A172 (cell line): ENCODE data around the gene RALGPS1. TPM values are rescaled to one million over a fixed set of nuclear protein-coding genes. Genes with fewer than 3 reads are reported as not detected.
A peak's percentile ranks its signal among the peaks of the same experiment; 100 is the strongest.
"Not testable (repeated sequence)": the region's sequence is repeated elsewhere in the genome, so short reads cannot be mapped to it uniquely, and the experiment has no call there.

Experiments
- DNase-seq: peaks from one replicate; pipeline ENCODE4 v3.0.0-alpha.2; 2015; ENCODE audit warnings: low spot score
- total RNA-seq: library from RNA; depleted of rRNA; stranded (reverse); fragments of >200 nt; shearing (Covaris generic); gene quantifications from 2 replicates; pipeline ENCODE4 v1.2.3, GENCODE V29; 2014

The RALGPS1 gene
- total RNA-seq, 1 experiment from 2014 or later: 15.3 TPM

DNA sequence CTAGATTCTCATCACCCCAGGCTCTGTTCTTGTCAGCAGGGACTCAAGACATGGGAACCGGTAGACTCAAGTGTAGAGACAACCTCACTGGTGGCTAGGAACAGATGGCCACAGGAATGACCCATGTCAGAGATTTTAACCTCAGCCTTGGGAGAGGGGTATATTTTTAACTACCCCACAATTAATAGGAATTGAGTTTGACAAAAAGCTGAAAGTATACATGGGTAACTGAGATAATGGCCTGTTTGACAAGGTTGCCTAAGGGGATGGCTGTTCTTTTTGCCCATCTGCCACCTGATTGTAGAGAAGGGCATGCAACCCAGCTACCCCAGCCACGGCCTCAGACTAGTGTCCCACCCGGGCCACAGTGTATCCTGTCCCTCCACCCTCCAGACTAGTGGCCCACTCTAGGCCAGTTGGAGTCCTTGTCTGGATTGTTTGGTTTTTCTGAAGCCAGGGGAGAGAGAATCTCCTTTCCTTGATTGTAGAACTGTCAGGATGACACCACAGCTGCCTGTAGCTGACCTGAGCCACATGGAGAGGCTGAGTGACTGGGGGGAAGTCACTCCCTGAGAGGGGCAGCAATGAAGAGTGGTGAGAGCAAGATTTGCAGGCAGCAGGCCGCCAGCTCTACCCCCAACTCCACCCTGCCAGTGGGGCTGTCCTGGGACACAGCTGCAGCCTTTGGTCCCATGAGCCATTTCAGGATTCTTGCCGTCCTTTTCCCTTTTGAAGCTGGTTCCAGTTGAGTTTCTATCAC, 222.5 kb downstream of the RALGPS1 start:
- DNase-seq: no peak

DNA sequence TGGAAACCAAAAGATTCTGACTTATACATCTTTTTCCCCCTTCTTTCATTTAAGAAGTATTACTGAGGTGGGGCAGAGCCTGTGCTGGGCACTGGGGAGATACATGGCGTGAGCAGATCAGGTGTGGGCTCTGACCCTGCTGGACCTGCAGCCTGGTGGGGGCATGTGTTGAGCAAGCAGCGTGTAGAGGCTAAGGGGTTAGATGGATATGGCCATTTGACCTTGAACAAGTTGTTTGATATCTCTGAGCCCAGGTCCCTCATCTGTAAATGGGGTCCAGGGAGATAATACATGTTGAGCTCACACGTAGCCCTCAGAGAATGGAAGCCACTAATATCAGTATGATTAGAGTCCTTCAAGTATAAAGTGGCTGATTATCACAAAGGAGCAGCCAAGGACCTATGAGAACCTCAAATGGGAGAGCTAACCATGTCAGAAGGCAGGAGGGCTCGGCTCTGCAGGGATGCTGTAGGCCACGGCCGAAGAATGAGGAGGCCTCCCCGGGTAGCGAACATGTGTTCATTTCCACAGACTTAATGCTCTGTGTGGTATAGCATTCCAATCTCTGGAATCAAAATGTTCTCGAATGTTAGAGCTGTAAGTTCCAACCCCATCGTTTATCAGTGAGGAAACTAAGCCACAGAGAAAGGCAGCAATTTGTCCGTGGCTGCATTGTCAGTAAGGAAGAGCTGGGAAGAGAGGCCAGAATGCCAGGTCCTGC, 223.2 kb downstream of the RALGPS1 start:
- DNase-seq: no peak

DNA sequence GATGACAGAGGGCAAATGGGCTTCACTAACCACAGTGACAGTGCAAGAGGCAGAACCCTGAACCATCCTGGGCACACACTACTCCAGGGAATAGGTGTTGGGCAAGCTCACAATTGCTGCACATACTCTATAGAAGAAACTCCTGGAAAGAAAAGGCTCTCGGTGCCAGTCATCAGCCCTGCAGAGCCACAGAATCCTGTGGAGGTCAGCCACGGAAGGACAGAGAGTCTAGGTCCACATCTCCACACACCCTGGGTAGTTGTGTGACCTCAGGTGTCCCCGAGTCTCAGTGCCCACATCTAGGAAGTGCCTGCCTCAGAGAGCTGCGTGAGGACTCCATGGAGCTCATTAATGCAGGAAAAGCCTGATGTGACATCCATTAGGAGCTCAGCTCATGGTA, 223.9 kb downstream of the RALGPS1 start:
- DNase-seq: no peak

DNA sequence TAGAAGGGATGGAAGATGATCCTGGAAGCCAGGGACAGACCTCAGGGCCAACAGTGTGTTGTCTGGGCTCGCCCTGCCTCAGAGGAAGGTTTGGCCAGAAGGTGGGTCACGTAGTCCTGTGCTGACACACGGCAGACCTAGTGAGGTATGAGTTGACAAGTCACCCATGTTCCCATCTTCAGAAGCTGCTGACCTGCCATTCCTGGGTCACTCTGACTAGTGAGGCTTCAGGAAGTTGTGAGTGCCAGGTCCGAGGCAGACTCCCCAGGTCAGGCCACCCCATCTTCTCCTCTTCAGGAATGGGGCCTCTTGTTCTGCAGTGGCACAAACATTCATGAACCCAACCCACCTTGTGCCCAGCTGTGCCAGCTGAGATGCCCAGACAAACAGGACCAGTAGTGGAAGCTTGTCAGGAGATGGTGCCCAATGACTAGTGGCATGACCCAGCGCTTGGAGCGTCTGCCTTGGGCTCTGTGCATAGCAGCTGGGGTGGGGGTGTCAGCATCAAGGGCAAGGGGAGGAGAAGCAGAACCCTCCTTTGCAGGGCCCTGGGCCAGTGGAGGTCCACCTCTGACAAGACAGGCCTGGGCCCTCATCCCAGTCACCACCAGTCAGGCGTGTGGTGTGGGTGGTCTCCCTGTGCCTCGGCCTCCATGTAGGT, 224.6 kb downstream of the RALGPS1 start:
- no peak for DNase-seq

DNA sequence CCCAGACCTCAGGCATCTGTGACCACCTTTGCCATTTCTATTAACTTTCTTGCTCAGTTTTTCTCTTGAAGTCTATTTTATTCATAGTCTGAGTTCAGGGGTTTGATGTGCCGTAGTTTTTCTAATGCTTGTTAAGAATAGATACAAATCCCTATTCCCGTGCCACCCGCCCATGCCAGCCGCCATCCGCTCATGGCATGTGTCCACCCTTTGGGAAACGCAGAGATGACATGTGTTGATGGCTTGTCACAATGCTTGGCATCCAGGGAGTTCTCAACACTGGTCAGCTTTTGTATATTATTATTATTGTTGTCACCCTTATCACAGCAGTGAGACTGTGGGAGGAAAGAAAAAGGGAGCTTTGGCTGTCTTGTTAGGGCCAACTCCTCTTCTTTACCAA, 225.2 kb downstream of the RALGPS1 start:
- no peak for DNase-seq

DNA sequence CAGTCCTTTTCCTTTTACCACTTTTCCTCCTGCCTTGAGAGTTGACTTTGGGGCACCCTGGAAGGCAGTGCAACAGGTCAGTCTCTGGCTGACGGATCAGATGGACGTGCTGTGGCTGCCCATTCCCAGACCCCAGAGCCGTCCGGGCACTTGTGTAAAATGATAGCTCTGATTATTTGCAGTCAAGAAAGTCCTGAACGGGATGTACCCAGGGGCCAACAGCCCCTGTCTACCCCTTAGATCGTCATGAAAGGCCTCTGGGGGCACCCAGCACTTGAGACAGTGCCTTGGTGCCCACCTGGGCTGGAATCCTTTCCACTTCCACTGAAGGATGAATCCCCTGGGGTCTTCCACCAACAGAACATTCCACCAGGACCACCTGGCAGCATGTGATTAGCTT, 225.6 kb downstream of the RALGPS1 start:
- DNase-seq: no peak

DNA sequence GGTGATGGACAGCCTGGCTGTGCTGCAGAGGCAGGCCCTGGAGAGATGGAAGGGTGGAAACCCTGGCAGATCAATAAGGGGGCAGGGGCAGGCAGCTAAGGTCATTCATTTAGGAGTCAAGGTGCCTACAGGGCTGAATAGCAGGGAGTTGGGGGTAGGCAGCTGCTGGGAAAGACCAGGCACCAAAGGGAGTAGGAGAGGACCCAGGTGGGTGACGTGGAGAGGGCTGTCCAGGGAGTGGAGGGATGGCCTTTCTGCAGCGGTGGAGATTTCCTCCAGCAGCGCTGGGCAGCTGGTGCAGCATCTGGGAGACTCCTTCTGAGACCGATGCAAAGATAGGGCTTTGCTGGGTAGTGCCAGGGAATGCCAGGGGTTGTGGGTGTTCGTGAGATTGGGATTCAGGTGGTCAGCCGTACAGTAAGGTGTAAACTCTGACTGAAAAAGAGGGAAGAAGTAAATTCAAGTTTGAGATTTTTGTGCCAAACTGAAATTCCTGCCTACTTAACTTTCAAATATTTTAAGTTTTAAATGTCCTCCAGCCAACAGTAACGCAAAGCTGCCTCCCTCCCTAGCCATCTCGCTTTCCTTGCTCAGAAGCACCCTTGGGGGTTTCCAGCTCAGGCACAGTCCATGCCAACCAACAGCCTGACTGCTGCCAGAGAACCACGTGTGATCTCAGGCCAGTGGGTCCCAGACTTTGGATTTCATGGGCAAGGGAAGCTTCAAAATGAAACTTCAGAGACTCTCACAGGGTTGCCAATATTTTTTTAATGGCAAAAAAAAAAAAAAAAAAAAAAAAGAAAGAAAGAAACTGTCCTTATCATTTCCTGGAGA, 226.5 kb downstream of the RALGPS1 start:
- no peak for DNase-seq

DNA sequence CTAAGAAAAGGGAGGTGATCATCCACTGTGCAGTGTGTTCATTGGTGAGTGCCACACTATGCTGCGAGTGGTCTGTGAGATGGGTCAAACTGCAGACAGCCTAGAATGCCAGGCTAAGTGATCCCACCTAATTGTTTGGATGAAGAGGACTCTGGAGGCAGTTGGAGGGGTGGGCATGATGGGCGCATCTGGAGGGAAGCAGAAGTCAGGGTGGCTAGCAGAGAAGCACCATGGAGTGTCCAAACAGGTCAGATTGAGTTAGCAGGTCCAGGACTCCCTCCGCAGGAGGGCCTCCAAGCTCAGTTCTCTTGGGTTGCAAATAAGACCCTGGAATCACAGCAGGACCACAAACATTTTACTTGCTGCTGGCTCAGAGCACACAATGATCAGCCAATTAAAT, 227.7 kb downstream of the RALGPS1 start:
- no peak for DNase-seq

DNA sequence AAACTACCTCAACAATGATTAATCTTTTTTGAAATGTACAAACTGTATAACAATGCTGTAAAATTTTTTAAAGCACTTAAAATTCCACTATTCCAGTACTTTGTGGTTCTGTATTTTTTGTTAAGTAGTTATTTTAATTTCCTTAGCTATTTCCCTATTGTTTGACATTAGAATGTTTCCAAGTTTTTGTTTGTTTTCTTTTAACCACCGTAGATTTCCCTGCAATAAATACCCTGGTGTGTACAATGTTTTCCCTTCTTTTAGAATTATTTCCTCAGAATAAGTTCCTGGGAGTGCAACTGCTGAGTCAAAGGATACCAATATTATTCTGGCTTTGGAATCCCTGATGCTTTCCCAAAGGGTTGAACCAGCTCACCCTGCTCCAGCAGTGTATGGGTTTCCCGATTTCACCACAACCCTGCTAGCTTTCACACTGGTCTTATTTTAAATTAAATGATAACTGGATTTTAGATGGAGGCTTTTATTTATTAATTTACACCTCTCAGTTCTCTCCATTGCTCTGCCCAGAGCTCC, 228.4 kb downstream of the RALGPS1 start:
- DNase-seq: no peak

DNA sequence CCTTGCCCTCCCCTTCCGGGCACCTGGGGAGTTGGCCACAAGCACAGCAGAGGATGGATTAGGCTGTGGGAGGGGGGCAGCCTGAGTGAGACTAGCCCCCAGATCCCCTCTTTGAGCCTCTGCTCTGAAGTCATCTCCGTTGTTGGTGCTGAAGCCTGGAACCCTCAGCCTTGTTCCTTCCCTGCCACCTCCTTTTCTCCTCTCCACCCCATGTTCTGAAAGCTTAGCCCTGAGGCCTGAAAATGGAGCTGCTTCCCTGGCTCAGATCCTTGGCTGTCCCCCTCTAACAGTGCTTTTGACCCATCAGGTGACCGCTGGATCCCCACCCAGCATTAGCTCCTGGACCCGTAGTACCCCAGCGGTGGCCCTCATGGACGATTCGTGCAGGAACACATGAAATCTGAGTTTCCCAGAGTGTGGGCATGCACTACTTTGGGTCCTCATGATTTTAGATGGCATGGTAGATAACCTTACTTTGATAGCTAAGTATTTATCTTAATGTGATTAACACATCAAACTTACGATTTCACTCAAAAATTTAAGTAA, 229.4 kb downstream of the RALGPS1 start:
- DNase-seq: no peak

DNA sequence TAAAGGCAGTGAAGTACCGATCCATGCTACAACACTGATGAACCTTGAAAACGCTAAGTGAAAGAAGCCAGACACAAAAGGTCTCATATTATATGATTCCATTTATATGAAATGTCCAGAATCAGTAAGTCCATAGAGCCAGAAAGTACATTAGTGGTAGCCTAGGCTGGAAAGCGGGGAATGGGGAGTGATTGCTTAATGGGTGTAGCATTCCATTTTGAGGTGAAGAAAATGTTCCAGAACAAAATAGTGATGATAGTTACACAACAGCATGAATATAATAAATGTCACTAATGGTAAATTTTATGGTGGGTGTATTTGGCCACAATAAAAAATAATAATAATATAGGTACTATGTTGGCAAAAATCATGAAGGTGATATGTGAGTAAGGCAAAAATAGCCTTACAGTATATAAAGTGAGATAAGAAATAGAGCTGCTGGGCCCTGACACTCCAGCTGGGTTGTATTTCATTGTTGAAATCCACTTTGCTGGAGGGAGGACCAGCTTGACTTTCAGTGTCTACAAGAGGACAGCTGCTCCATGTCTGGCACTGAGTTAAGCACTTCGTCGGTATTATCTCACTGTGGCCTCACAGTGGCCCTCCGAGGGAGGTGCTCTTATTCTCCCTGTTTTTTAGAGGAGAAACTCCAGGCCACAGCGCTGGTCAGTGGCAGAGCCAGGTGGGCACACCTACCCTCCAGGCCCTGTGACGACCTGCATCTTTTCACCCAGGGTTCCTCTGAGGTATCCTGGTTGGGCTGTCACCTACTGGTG, 230.3 kb downstream of the RALGPS1 start:
- no peak for DNase-seq

DNA sequence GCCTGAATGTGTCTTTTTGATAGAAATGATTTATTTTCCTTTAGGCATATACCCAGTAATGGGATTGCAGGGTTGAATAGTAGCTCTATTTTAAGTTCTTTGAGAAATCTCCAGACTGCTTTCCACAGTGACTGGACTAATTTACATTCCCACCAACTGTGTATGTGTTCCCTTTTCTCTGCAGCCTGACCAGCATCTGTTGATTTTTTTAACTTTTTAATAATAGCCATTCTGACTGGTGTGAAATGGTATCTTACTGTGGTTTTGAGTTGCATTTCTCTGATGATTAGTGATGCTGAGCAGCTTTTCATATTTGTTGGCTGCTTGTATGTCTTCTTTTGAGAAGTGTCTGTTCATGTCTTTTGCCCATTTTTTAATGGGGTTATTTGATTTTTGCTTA, 232.3 kb downstream of the RALGPS1 start:
- DNase-seq: not testable (repeated sequence)

DNA sequence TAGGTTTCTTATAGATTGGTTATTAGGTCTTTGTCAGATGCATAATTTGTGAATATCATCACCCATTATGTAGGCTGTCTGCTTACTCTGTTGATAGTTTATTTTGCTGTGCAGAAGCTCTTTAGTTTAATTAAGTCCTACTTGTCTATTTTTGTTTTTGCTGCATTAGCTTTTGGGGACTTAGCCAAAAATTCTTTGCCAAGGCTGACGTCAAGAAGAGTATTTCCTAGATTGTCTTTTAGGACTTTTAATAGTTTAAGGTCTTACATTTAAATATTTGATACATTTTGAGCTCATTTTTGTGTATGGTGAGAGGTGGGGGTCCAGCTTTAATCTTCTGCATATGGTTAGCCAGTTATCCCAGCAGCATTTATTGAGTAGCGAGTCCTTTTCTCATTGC, 232.7 kb downstream of the RALGPS1 start:
- DNase-seq: no peak

DNA sequence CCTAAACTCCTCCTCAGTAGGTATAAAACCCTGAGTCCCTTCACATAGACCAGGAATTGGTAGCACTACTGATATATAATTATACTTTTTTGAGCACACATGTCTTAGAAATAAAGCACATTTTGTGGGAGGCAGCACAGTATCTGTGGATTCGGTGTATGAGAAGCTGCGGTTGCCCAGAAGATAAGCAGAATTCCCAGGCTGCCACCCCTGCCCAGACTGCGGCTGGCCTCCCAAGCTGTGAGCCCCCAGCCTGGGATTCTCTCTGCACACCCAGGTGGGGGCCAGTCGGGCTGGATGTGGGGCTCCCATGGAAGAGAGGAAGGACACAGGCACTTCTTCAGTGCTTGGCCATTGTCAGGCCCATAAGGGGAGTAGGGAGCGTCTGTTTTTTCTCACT, 233.4 kb downstream of the RALGPS1 start:
- no peak for DNase-seq

DNA sequence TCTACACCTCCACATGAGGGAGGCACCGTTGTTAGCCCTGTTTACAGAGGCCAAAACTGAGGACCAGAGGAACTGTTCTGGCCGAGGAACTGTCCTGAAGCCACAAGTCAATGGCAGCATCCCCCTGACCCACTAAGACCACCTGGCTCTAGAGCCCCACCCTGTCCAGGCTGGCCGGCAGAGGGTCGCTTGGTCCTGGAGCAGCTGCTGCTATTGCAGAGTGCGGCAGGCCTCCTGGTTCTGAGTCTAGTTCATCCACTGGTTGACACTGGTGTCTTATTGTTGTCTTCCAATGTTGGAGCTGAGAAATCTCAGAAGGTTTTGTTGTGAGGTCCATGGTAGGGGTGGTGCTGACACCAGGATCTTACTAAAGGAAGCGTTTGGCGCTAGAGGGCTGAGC, 234.4 kb downstream of the RALGPS1 start:
- no peak for DNase-seq

DNA sequence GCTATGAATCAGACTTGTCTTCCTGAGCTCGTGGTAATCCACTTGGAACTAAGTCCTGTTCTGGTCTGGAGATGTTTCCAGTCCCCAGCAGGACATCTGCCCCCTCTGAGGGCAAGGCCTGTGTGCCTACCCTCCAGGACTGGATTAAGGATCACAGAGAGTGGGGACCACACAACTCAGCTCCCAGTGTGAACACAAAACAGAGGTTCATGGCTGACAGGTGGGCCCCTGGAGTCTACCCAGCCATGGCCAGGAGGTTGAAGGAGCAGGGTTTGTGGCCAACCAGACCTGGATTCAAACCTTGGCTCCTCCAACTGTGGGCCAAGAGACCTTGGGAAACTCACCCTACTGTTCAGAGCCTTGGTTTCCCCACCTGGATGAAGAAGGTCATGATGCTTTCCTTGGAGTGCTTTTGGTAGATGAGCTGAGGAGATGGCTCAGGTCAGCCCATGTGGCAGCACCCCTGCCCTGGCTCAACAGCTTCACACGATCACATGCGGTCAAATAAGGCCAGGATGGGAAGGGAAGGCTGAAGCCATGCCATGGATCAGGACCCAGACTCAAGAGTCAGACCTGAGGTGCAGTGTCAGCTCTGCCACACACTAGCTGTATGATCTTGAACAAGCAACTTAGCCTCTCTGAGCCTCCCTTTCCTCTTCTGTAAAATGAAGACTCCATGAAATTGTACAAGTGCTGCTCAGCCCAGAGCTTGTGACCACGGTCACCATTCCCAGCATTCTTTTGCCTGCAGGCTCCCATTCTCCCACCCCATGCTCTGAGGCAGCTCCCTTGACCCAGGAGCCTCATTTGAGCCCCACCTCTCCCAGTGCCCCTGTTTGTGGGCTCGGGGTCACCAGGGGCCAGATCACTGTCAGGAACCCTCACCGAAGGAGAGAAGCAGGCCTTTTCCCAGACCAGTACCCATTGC, 235.1 kb downstream of the RALGPS1 start:
- DNase-seq: no peak

DNA sequence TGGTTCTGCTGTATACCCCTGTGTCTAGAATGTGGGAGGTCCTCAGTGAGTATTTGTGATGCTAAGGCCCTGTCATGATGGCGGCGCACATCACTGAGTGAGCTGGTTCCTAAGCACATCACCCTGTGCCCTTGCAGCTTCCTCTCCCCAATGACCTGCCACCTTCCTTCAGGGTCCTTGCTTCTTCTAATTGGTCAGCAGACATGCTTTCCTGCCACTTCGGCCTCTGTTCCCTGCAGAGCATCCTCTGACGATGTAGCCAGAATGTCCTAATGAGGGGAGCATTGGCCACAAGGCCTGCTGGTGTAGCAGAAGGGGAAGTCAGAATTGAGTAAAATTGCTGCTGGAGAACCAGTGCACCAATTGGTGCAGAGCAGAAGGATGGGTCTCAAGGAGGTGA, 238.9 kb downstream of the RALGPS1 start:
- no peak for DNase-seq

DNA sequence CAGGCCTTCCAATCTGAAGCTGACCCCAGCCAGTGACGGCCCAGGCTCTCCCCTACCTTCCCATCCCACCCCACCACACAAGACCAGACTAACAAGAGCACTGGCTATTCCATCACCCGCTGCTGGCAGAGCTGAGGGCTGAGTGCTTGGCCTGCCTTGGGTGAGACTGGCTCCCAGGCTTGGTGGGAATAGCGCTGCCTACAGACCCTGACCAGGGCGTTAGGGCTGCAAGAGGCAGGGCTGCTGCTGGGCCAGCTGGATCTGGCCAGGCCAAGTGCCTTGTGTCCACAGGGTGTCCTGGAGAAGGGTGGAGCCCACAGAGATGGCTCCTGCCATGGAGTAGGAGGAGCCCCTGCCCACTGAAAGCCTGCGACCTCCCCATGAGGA, 239.4 kb downstream of the RALGPS1 start:
- no peak for DNase-seq

DNA sequence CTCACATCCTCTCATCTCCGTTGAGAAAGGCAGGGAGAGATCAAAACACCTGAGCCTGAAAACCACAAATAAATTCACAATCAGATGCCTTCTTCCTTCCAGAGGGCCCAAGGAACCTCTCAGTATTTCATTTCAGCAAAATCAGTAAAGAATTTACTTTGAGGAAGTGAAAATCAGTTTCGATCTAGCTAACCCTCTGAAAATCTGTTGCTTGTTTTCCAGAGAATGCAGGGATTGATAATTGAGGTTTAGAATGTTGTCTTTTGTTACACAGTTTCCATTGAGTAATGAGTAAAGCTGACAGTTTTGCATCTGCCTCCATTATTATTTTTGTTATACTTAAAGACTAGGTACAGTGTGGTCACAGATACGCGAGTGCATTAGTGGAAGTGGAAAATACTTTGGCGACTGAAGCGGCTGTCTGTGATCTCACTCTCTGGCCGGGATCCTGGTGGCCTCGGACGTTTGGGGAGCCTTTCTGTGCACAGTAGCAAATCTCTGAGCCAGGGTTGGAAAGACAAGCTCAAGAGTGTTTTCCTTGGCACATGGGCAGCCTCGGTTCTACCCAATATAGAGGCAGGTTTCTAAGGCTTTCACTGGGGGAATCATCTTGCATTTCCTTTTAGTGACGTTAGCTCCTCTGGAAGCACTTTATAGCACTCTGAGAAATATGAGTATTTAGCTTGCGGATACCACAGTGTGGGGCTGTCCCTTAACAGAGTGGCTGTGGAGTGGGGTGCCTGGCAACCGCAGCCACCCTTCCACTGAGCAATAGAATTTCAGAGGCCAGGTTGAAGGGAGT, 240.0 kb downstream of the RALGPS1 start:
- DNase-seq: peak; percentile 75
